Loucy (cell line): ENCODE data around the gene NELFCD.

Experiments used
- H2AFZ ChIP-seq: fragments of 200-600 bp; sonication (generic); 2 replicates; pipeline ENCODE4 v1.6.0; 2016; ENCODE audit warnings: antibody characterized with exemption, mild to moderate bottlenecking, low read length, moderate library complexity
- H3F3A ChIP-seq: fragments of 200-600 bp; 2 replicates; pipeline ENCODE4 v1.6.0; 2016; ENCODE audit warnings: antibody characterized with exemption, low read depth, mild to moderate bottlenecking
- H3K27me3 ChIP-seq: fragments of 200-600 bp; sonication (generic); 2 replicates; pipeline ENCODE4 v1.6.1; 2014; ENCODE audit warnings: low read length, mild to moderate bottlenecking; ENCODE audit not compliant: insufficient read depth, poor library complexity, severe bottlenecking
- H3K36me3 ChIP-seq: fragments of 200-600 bp; sonication (generic); 2 replicates; pipeline ENCODE4 v1.6.1; 2016; ENCODE audit warnings: low read length; ENCODE audit not compliant: insufficient read depth
- H3K4me1 ChIP-seq: fragments of 200-600 bp; sonication (generic); 2 replicates; pipeline ENCODE4 v1.5.1; 2014; ENCODE audit warnings: low read length, mild to moderate bottlenecking; ENCODE audit not compliant: insufficient read depth, poor library complexity, severe bottlenecking
- H3K4me2 ChIP-seq: fragments of 200-600 bp; sonication (generic); 2 replicates; pipeline ENCODE4 v1.6.0; 2014; ENCODE audit warnings: antibody characterized with exemption, low read length, low read depth, mild to moderate bottlenecking; ENCODE audit not compliant: poor library complexity, severe bottlenecking
- H3K4me3 ChIP-seq: fragments of 200-600 bp; sonication (generic); 2 replicates; pipeline ENCODE4 v1.5.1; 2014; ENCODE audit warnings: low read length, mild to moderate bottlenecking, mixed read lengths; ENCODE audit not compliant: poor library complexity, severe bottlenecking
- H3K79me2 ChIP-seq: fragments of 200-600 bp; sonication (generic); 2 replicates; pipeline ENCODE4 v1.6.1; 2014; ENCODE audit warnings: low read length; ENCODE audit not compliant: insufficient read depth
- H3K9ac ChIP-seq: fragments of 200-600 bp; sonication (generic); 2 replicates; pipeline ENCODE4 v1.6.0; 2014; ENCODE audit warnings: mild to moderate bottlenecking, low read depth, low read length, moderate library complexity; ENCODE audit not compliant: poor library complexity, severe bottlenecking
- H3K9me2 ChIP-seq: fragments of 200-600 bp; sonication (generic); replicated peaks from 2 replicates; pipeline ENCODE4 v1.6.1; 2016; ENCODE audit warnings: low read depth, low read length, mixed read lengths
- H3K9me3 ChIP-seq: fragments of 200-600 bp; sonication (generic); 2 replicates; pipeline ENCODE4 v1.6.1; 2014; ENCODE audit warnings: mild to moderate bottlenecking, antibody characterized with exemption, low read length, low read depth; ENCODE audit not compliant: insufficient read depth
- H4K20me1 ChIP-seq: fragments of 200-600 bp; sonication (generic); 2 replicates; pipeline ENCODE4 v1.6.0; 2014; ENCODE audit warnings: antibody characterized with exemption, low read length, mild to moderate bottlenecking; ENCODE audit not compliant: insufficient read depth, poor library complexity, severe bottlenecking
- CTCF ChIP-seq: fragments of 200-600 bp; sonication (generic); conservative IDR thresholded peaks from 2 replicates; pipeline ENCODE4 v1.5.1; 2014; ENCODE audit warnings: mild to moderate bottlenecking, antibody characterized with exemption, low read length
- EZH2phosphoT487 ChIP-seq: fragments of 200-600 bp; IDR thresholded peaks from 2 replicates; pipeline ENCODE4 v1.6.1; 2018; ENCODE audit warnings: antibody characterized with exemption, mild to moderate bottlenecking, moderate library complexity, borderline replicate concordance

NELFCD gene

GRCh38 chr20:58967652-58968429 is 13.2 kb upstream of the NELFCD start:
- Histone ChIP-seq H3K9me3 (no peaks in the 10 kb centered on the region), H3K4me2 (no peak overlapping the region), H3K36me3 (no peaks in the 10 kb centered on the region), H3K79me2 (no peaks in the 10 kb centered on the region), H3K4me3 (no peak overlapping the region), H3K27me3 (peaks cover 6% of the 10 kb centered on the region), H2AFZ (no peak overlapping the region), H3K4me1 (no peaks in the 10 kb centered on the region), H3K9me2 (no peaks in the 10 kb centered on the region), H3F3A (no peaks in the 10 kb centered on the region), H3K9ac (no peak overlapping the region), H4K20me1 (no peaks in the 10 kb centered on the region)
- TF ChIP-seq CTCF (no peak), EZH2phosphoT487 (no peak)

GRCh38 chr20:58969439-58969838 is 11.6 kb upstream of the NELFCD start:
- Histone ChIP-seq H3K27me3 (peaks cover 6% of the 10 kb centered on the region), H3K4me1 (no peaks in the 10 kb centered on the region), H3K9me3 (no peaks in the 10 kb centered on the region), H3K4me3 (no peak overlapping the region), H4K20me1 (no peaks in the 10 kb centered on the region), H3K9me2 (no peaks in the 10 kb centered on the region), H3F3A (no peaks in the 10 kb centered on the region), H3K36me3 (no peaks in the 10 kb centered on the region), H3K9ac (no peak overlapping the region), H3K79me2 (no peaks in the 10 kb centered on the region), H3K4me2 (no peak overlapping the region), H2AFZ (no peak overlapping the region)
- TF ChIP-seq EZH2phosphoT487: no peak

GRCh38 chr20:58970146-58970545 is 10.9 kb upstream of the NELFCD start:
- H3K4me2 ChIP-seq: no peak overlapping the region
- H3K79me2 ChIP-seq: no peaks in the 10 kb centered on the region
- TF ChIP-seq EZH2phosphoT487 (no peak), CTCF (no peak)
- no peak overlapping the region for H2AFZ ChIP-seq
- H3K9ac ChIP-seq: no peak overlapping the region
- H3K4me3 ChIP-seq: no peak overlapping the region
- H3K4me1 ChIP-seq: no peaks in the 10 kb centered on the region
- no peaks in the 10 kb centered on the region for H4K20me1 ChIP-seq
- H3K36me3 ChIP-seq: no peaks in the 10 kb centered on the region
- no peaks in the 10 kb centered on the region for H3K9me3 ChIP-seq
- no peaks in the 10 kb centered on the region for H3K9me2 ChIP-seq
- H3F3A ChIP-seq: no peaks in the 10 kb centered on the region
- peaks cover 6% of the 10 kb centered on the region for H3K27me3 ChIP-seq

GRCh38 chr20:58971429-58971828 is 9.6 kb upstream of the NELFCD start:
- Histone ChIP-seq H3K4me2 (no peak overlapping the region), H3K4me1 (no peaks in the 10 kb centered on the region), H4K20me1 (no peaks in the 10 kb centered on the region), H3F3A (no peaks in the 10 kb centered on the region), H3K4me3 (no peak overlapping the region), H3K27me3 (peaks cover 6% of the 10 kb centered on the region), H3K9ac (no peak overlapping the region), H3K9me3 (no peaks in the 10 kb centered on the region), H3K36me3 (no peaks in the 10 kb centered on the region), H3K79me2 (no peaks in the 10 kb centered on the region), H3K9me2 (no peaks in the 10 kb centered on the region), H2AFZ (no peak overlapping the region)
- no peak for TF ChIP-seq EZH2phosphoT487
- TF ChIP-seq CTCF: no peak
